SIG-M5 treated with dmso at 0.1 percent for 504 hours (cell line): ENCODE data around the gene MAP2K1.
A peak's percentile ranks its signal among the peaks of the same experiment; 100 is the strongest.
"Not testable (repeated sequence)": the region's sequence is repeated elsewhere in the genome, so short reads cannot be mapped to it uniquely, and the experiment has no call there.

Experiments used
- DNase-seq: peaks from one replicate; lab custom pipeline; 2025; ENCODE audit not compliant: unreplicated experiment; lab: John Stamatoyannopoulos, UW

MAP2K1 gene

DNA sequence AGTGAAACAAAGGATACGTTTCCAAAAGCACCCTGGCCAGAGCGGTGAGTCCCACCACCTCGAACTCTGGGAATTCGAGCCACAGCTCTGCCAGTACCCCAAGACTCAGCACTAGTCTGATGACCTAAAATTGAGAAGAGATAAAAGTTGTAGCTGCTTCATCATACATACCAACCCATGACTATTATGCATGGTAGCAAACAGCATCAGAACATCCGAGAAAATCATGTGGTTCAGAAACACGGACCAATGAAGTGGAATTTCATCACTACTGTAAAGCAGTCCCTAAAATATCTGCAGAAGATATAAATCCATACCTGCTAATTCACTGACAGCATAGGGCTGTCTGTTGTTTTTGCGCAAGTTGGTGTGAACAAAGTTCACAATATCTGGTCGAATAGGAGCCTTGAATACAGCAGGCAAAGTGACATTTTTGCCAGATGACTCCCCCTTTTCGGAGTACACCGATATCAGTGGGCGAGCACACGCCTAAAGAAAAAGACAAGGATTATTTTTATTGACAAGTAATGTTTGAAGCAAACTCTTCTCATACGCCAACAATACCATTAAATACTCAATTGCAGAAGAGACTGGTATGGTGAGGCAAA lies 116.4 kb downstream of the MAP2K1 start:
- DNase-seq: not testable (repeated sequence)

DNA sequence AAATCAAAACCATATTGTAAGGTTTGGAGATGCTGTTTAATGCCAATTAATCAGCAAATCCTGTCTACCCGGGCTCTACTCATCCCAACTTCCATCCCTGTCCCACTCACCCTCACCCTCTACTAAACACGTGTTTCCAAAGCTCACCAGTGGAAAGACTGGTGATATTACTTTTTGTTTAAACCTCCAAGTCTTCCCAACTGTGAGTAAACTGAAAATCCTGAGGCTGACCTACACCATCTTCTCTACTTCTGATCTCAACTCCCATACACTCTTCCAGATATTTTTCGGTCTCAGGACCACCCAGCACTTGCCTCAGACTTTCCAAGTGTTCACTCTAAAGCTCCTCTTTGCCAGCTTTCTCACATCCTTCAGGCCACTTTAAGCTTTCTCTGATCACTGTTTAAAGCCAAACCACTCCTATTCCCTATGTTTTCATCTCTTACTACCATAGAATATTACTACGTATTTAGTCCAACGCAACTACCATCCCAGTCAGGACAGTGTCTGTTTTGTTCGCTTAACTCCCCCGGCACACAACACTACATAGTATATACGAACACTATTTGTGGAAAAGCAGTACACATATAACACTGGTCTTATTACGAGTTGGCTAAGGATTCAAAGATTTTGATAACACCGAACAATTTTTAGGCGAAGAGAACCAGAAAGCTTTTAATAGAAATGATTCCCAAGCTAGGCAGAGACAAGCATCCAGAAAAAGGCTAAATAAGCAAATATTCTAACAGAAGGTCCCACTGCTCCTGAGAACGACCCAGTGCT lies 117.3 kb downstream of the MAP2K1 start:
- no peak for DNase-seq

DNA sequence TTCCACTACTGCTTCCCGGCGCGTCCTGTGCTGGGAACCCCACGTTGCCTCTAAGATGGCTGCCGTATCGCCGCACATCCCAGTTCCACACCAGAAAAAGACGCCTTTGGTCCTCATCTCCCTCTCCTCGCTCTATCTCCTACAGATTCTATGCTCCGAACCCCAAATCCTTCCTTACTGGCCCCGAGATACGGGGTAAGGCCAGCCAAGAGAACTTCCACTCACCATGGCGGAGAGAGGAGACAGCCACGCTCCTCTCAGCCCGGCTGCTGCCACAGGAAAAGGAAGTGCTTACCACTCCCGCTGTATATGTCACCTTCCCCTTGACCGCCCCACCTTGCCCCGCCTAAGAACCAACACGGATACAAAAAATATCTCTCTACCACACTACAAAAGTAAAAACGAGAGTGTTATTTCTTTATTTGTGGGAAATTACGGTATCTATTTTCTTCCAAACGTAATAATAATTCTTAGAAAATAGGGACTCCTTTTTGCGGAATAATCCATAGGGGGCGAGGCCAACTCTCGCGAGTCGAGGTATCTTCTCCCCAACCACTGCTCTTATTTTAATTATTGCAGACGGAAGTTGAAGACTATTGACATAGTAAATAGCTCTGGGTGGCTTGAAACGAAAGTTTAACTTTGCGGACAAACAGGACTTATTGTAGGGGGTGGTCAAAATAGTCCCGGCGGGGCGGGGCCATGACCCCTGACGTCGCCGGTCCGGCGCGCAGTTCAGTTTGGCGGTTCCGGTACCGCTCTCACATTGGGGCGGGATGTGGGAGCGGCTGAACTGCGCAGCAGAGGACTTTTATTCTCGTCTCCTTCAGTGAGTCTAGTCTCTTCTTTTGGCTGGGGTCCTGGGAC lies 118.1 kb downstream of the MAP2K1 start, which contains the start of the genes RPL4 and ZWILCH:
Gene RPL4, minus strand, starts transcription at position 293 of the 867 bp plus-strand sequence. Its CDS starts 65 bp downstream, at position 228.
Gene ZWILCH, plus strand, starts transcription at position 764 of the 867 bp plus-strand sequence. Its CDS starts 13 bp downstream, at position 777.
- DNase-seq: peak; percentile 80

DNA sequence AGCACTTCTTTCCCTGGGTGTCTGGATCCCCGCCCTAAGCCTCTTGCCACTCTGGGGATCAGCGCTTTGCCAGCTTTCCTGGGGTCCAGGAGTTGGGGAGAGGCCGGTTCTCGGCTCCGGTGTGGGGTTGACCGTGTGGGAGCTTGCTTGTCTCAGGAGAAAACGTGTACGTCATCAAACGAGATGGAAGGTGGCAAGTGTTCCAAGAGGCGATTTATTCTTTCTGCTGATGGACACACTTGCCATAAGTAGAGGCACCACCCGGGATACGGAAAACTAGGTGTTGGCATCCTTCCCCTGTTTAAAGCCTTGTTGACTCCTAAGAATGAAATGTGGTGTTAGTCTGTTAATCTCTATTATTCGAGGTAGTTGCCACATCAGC lies 118.7 kb downstream of the MAP2K1 start:
- DNase-seq: no peak

DNA sequence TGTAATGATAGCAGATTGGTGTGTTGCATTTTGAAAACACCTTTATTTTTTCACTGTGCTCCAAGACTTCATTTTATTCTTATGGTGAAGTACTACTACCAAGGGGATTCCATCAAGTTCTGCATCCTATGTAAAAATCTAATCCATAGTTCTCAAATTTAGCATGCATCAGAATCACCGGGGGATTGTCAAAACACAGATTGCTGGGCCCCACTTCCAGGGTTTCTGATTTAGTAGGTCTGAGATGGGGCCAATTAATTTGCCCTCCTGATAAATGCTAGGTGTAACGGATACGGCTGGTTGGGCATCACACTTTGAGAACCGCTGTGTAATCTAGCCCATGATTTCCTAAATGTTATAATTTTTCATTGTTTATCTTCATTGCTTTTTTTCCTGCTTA lies 119.1 kb downstream of the MAP2K1 start:
- DNase-seq: no peak

DNA sequence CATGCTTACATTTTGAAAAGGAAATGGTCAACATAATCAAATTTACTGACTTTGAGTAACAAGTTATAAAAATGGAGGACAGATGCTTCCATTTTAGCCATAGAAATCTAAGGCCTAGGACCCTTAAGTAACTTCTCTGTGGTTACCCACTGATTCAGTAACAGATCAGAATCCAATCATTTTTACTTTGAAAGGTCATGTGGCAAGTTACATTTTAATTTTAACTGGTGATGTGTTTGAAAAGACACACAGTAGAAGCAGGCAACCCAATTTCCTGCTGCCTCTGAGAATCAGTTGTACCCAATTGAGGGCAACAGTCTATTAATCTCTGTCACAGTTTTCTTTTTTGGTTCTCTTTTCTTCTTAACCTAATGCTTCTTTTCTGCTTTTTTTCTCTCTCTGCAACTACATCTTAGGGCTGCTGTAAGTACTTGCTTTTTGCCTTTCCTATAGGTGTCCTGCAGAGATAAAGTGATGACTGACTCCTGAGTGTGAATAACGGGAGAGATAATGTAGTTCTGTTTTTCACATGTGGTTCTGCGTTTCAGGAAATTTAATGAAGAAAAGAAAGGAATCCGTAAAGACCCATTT lies 121.7 kb downstream of the MAP2K1 start:
- no peak for DNase-seq

DNA sequence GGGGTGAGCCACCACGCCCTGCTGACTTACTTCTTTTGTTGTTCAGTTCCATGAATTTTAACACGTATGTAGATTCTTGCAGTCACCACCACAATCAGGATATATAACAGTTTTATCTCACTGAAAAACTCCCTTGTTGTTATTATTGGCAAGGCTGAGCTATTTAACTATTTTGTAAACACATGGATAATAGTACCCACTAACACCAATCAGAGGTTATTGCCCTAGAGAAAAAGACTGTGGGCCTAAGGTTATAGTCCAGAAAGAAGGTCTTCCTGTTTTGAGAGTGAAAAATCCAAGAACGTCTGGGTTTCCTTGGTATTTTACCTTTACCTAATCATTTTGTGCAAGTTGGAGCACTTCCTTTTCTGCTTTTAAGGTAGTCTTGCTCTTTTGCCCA lies 127.9 kb downstream of the MAP2K1 start:
- no peak for DNase-seq

DNA sequence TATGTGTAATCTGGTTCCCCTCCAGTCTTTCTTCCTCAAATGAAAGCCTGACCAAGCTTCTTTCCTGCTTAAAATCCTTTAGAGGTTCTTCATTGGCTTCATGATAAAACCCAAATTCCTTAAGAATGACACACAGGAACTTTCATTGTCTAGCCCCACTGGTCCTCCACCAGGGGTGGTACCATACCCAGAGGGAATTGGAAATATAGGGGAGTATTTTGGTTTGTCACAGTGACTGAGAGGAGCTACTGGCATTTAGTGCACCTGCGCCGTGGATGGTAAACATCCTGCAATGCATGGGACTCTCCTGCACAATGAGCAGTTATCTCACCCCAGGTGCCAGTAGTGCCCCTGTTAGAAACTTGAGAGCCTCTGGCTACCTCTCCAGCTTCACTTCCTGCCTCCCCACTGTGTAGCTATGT lies 129.2 kb downstream of the MAP2K1 start:
- no peak for DNase-seq

DNA sequence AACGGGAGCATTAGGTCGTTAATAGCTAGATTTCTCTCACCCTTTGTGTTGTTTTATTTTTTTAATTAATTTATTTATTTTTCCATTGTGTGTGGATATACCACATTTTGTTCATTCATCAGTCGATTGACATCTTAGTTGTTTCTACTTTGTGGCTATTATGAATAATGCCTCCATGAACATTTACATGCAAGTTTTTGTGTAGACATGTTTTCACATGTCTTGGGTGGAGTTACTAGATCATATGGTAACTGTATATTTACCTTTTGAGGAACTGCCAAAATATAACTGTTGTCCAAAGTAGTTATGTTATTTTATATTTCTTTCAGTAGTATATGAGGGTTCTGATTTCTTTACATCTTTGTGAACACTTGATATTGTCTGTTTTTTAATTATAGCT lies 137.2 kb downstream of the MAP2K1 start:
- no peak for DNase-seq

DNA sequence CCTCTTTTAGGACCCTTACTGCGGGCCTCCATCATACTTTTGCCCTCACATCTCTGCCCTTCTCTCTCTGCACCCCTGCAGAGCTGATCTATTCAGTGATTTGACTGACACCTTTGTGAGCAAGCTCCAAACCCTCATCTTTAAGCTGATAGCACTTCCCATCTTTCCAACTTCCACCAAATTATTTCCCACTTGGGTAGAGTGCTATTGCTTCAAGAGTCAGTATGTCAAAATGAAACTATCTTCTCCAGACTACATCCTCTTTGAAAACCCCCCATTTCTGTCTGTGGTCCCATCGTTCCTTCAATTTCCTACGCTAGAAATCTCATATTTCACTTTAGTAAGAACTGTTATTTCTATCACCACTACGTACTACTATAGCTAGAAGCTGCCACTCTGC lies 138.1 kb downstream of the MAP2K1 start:
- no peak for DNase-seq

DNA sequence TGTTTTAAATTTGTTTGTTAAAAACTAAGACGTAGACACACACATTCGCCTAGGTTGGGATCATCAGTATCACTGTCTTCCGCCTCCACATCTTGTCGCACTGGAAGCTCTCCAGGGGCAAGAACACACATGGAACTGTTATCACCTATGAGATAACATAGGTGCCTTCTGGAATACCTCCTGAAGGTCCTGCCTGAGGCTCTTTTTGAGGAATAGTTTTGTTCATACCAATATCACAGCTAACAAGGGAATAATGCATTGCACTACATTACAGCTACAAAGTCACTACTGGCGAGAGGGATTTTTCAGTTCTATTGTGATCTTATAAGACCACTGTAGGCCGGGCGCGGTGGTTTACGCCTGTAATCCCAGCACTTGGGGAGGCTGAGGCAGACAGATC lies 148.3 kb downstream of the MAP2K1 start:
- no peak for DNase-seq
